NCI-H2196 treated with DMSO at 0.1 percent for 48 hours (cell line): ENCODE measurements around the gene TAP1.

ENCODE experiments used
- DNase-seq: peaks from one replicate; lab custom pipeline; 2025; ENCODE audit not compliant: unreplicated experiment; lab: John Stamatoyannopoulos, UW

TAP1 gene

GRCh38 chr6:32865724-32866443, 12.4 kb upstream of the TAP1 start:
- DNase-seq, result no peak

GRCh38 chr6:32862725-32863124, 9.2 kb upstream of the TAP1 start:
- no peak for DNase-seq

GRCh38 chr6:32860674-32861073, 7.2 kb upstream of the TAP1 start:
- no peak for DNase-seq

- no peak for DNase-seq
These were observed 4.7 kb upstream of the TAP1 start for GRCh38 chr6:32858194-32858593.

GRCh38 chr6:32857156-32857891, 3.8 kb upstream of the TAP1 start:
- no peak for DNase-seq

- no peak for DNase-seq
These were observed 2.1 kb upstream of the TAP1 start for GRCh38 chr6:32855467-32856174.

- peak; percentile 38 for DNase-seq
These were observed 1.1 kb upstream of the TAP1 start for GRCh38 chr6:32854376-32855178.

GRCh38 chr6:32852844-32853540, 512 bp downstream of the TAP1 start:
- no peak for DNase-seq

GRCh38 chr6:32852018-32852843, 1.3 kb downstream of the TAP1 start:
- DNase-seq, result no peak

GRCh38 chr6:32851025-32851424, 2.5 kb downstream of the TAP1 start:
- no peak for DNase-seq

GRCh38 chr6:32849126-32849525, 4.4 kb downstream of the TAP1 start:
- DNase-seq, result no peak

- DNase-seq, result no peak
These were observed 5.7 kb downstream of the TAP1 start for GRCh38 chr6:32847795-32848194.

GRCh38 chr6:32847004-32847403, 6.5 kb downstream of the TAP1 start:
- no peak for DNase-seq

- no peak for DNase-seq
These were observed 8.1 kb downstream of the TAP1 start for GRCh38 chr6:32845384-32845884.

- no peak for DNase-seq
These were observed 8.6 kb downstream of the TAP1 start for GRCh38 chr6:32844839-32845383.

GRCh38 chr6:32843979-32844838, 9.3 kb downstream of the TAP1 start, which contains the start of gene PSMB8:
PSMB8 (minus strand) TSS chr6:32844047; CDS start chr6:32843996, 51 bp downstream.
- DNase-seq, result peak; percentile 97

- DNase-seq, result no peak
These were observed 10.0 kb downstream of the TAP1 start for GRCh38 chr6:32843331-32843978.

- no peak for DNase-seq
These were observed 10.8 kb downstream of the TAP1 start for GRCh38 chr6:32842690-32843089.
